Fibroblast of lung (primary cell): ENCODE measurements around the gene HOXC6. TPM values are rescaled to one million over a fixed set of nuclear protein-coding genes. Genes with fewer than 3 reads are reported as not detected.
A peak's percentile ranks its signal among the peaks of the same experiment; 100 is the strongest.

Experiments used
- DNase-seq, 2 donors: peaks; one replicate each; pipeline versions ENCODE4 v3.0.0 to v3.0.0-alpha.2; 2010; ENCODE audit warnings: low read depth in 2 of 2
- H2AFZ ChIP-seq: 2 replicates; pipeline ENCODE4 v1.5.1; 2012; ENCODE audit warnings: low read length, control low read depth, inconsistent platforms
- H3K27ac ChIP-seq: 2 replicates; pipeline ENCODE4 v1.5.1; 2011; ENCODE audit warnings: low read length, control low read depth; ENCODE audit not compliant: insufficient read depth
- H3K27me3 ChIP-seq: 2 replicates; pipeline ENCODE4 v1.5.1; 2011; ENCODE audit warnings: mild to moderate bottlenecking, low read length; ENCODE audit not compliant: control insufficient read depth, insufficient read depth
- H3K36me3 ChIP-seq: 2 replicates; pipeline ENCODE4 v1.5.1; 2011; ENCODE audit warnings: low read length; ENCODE audit not compliant: control insufficient read depth, insufficient read depth
- H3K4me1 ChIP-seq: 2 replicates; pipeline ENCODE4 v1.5.1; 2011; ENCODE audit warnings: low read length; ENCODE audit not compliant: control insufficient read depth, insufficient read depth; ENCODE audit errors: extremely low read depth
- H3K4me2 ChIP-seq: 2 replicates; pipeline ENCODE4 v1.5.1; 2011; ENCODE audit warnings: low read length, control low read depth; ENCODE audit not compliant: insufficient read depth; ENCODE audit errors: extremely low read depth
- H3K4me3 ChIP-seq, 4 experiments: fragments of 200-600 bp in 1 of 4; sonication (generic) in 1 of 4; replicated peaks in 1 of 4; 2 replicates each; pipeline ENCODE4 v1.5.1; 2011 to 2016; ENCODE audit warnings: low read length in 4 of 4, low read depth in 3 of 4, mild to moderate bottlenecking in 3 of 4, control low read depth in 2 of 4, inconsistent platforms in 1 of 4, mixed read lengths in 1 of 4; ENCODE audit not compliant: insufficient read depth in 1 of 4; ENCODE audit errors: control extremely low read depth in 1 of 4
- H3K79me2 ChIP-seq: 2 replicates; pipeline ENCODE4 v1.5.1; 2012; ENCODE audit warnings: mild to moderate bottlenecking, low read length, inconsistent platforms; ENCODE audit not compliant: control insufficient read depth, insufficient read depth
- H3K9ac ChIP-seq: 2 replicates; pipeline ENCODE4 v1.5.1; 2011; ENCODE audit warnings: mild to moderate bottlenecking, low read length, control low read depth; ENCODE audit not compliant: insufficient read depth
- H3K9me3 ChIP-seq: 2 replicates; pipeline ENCODE4 v1.5.1; 2012; ENCODE audit warnings: low read depth, low read length; ENCODE audit not compliant: control insufficient read depth, insufficient read depth
- H4K20me1 ChIP-seq: 2 replicates; pipeline ENCODE4 v1.5.1; 2011; ENCODE audit warnings: low read length; ENCODE audit not compliant: control insufficient read depth, insufficient read depth; ENCODE audit errors: extremely low read depth
- EZH2 ChIP-seq: IDR thresholded peaks from 2 replicates; pipeline ENCODE4 v1.5.1; 2012; ENCODE audit warnings: low read length, control low read depth, mild to moderate bottlenecking; ENCODE audit errors: missing control alignments
- polyA plus RNA-seq, 2 donors: library from polyadenylated mRNA; depleted of rRNA in 1 of 2; stranded (reverse) in 1 of 2; unstranded in 1 of 2; fragments of >200 nt; gene quantifications; 2 replicates each; pipeline ENCODE4 v1.2.1, GENCODE V29; 2011 to 2012; ENCODE audit warnings: missing spikeins in 1 of 2
- total RNA-seq: library from RNA; depleted of rRNA; stranded (reverse); fragments of >200 nt; gene quantifications from 2 replicates; pipeline ENCODE4 v1.2.1, GENCODE V29; 2014
- TF ChIP-seq, protein P1 (sequence below), 2 donors: IDR thresholded peaks in 1 of 2; conservative IDR thresholded peaks in 1 of 2; 1 replicate in 1 of 2; 2 replicates in 1 of 2; pipeline ENCODE4 v1.5.1; 2011 to 2012; ENCODE audit warnings: low read length in 2 of 2, control low read depth in 1 of 2, inconsistent platforms in 1 of 2, low read depth in 1 of 2, mild to moderate bottlenecking in 1 of 2

The HOXC6 gene
- total and polyA plus RNA-seq, 2 donors (not counting 1 experiment from before 2014, with no cell fraction given), result 0.17 to 0.52 TPM

DNA sequence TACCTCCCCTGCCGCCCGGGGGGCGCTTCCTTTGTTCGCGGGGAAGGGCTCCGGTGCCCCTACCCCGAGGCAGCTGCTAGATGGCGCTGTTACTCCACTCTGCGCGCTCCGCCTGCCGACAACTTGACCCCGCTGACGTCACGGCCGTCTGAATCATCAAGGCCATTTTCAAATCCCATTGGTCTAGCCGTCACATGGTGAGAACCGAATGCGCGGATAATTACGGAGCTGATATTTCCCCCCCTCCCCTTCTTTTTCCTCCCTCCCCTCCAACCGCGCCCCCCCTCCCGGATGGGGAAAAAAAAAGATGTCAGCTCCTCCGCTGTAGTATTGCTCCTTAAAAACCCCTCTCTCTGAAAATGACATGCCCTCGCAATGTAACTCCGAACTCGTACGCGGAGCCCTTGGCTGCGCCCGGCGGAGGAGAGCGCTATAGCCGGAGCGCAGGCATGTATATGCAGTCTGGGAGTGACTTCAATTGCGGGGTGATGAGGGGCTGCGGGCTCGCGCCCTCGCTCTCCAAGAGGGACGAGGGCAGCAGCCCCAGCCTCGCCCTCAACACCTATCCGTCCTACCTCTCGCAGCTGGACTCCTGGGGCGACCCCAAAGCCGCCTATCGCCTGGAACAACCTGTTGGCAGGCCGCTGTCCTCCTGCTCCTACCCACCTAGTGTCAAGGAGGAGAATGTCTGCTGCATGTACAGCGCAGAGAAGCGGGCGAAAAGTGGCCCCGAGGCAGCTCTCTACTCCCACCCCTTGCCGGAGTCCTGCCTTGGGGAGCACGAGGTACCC lies 43.1 kb upstream of the HOXC6 start, which contains the start of gene HOXC10:
HOXC10 (plus strand) TSS at position 246 of the 791 bp plus-strand sequence; CDS start at position 360, 114 bp downstream.
- no peak within 1 kb of the TSS for H3K4me2 ChIP-seq
- TF ChIP-seq, protein P1, sequence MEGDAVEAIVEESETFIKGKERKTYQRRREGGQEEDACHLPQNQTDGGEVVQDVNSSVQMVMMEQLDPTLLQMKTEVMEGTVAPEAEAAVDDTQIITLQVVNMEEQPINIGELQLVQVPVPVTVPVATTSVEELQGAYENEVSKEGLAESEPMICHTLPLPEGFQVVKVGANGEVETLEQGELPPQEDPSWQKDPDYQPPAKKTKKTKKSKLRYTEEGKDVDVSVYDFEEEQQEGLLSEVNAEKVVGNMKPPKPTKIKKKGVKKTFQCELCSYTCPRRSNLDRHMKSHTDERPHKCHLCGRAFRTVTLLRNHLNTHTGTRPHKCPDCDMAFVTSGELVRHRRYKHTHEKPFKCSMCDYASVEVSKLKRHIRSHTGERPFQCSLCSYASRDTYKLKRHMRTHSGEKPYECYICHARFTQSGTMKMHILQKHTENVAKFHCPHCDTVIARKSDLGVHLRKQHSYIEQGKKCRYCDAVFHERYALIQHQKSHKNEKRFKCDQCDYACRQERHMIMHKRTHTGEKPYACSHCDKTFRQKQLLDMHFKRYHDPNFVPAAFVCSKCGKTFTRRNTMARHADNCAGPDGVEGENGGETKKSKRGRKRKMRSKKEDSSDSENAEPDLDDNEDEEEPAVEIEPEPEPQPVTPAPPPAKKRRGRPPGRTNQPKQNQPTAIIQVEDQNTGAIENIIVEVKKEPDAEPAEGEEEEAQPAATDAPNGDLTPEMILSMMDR (conservative IDR thresholded peaks at IDR 0.05 in 1 of 2, IDR thresholded peaks at IDR 0.05 in 1 of 2; ENCODE audit: low read depth in 1 of 2, low read length in 2 of 2), result peak; percentile 25 to 54
- TF ChIP-seq EZH2, result peak; percentile 91
- H3K9ac ChIP-seq, result no peak within 1 kb of the TSS
- H3K79me2 ChIP-seq, result no peaks in the 10 kb centered on the region
- H2AFZ ChIP-seq, result no peak within 1 kb of the TSS
- no peaks in the 10 kb centered on the region for H3K36me3 ChIP-seq
- DNase-seq, result peak; percentile 49 to 77
- H4K20me1 ChIP-seq, result no peaks in the 10 kb centered on the region
- H3K4me1 ChIP-seq, result no peaks in the 10 kb centered on the region
- H3K9me3 ChIP-seq, result no peaks in the 10 kb centered on the region
- H3K4me3 ChIP-seq, result peak within 1 kb of the TSS in 1 of 4 experiments; percentile 19
- peaks cover 88% of the 10 kb centered on the region for H3K27me3 ChIP-seq
- no peak within 1 kb of the TSS for H3K27ac ChIP-seq

DNA sequence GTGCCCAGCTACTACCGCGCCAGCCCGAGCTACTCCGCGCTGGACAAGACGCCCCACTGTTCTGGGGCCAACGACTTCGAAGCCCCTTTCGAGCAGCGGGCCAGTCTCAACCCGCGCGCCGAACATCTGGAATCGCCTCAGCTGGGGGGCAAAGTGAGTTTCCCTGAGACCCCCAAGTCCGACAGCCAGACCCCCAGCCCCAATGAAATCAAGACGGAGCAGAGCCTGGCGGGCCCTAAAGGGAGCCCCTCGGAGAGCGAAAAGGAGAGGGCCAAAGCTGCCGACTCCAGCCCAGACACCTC lies 42.6 kb upstream of the HOXC6 start:
- Histone ChIP-seq H3K4me2 (no peak overlapping the region), H3K9ac (no peak overlapping the region)

GRCh38 chr12:53985994-53986685 lies 42.1 kb upstream of the HOXC6 start:
- peaks cover 88% of the 10 kb centered on the region for H3K27me3 ChIP-seq
- no peak for DNase-seq
- H3K79me2 ChIP-seq, result no peaks in the 10 kb centered on the region
- no peak overlapping the region for H3K27ac ChIP-seq
- no peak overlapping the region for H3K4me3 ChIP-seq
- no peaks in the 10 kb centered on the region for H3K9me3 ChIP-seq
- H3K9ac ChIP-seq, result no peak overlapping the region
- H4K20me1 ChIP-seq, result no peaks in the 10 kb centered on the region
- no peak overlapping the region for H2AFZ ChIP-seq
- no peaks in the 10 kb centered on the region for H3K4me1 ChIP-seq
- H3K36me3 ChIP-seq, result no peaks in the 10 kb centered on the region
- no peak overlapping the region for H3K4me2 ChIP-seq
- TF ChIP-seq EZH2, result peak; percentile 85
- TF ChIP-seq, protein P1 (conservative IDR thresholded peaks at IDR 0.05 in 1 of 2, IDR thresholded peaks at IDR 0.05 in 1 of 2; ENCODE audit: low read depth in 1 of 2, low read length in 2 of 2), result no peak

More for the DNA sequence above, 42.6 kb upstream of the HOXC6 start:
- Histone ChIP-seq H2AFZ (no peak overlapping the region), H3K79me2 (no peaks in the 10 kb centered on the region), H3K27ac (no peak overlapping the region), H3K9me3 (no peaks in the 10 kb centered on the region), H3K4me3 (no peak overlapping the region), H4K20me1 (no peaks in the 10 kb centered on the region), H3K4me1 (no peaks in the 10 kb centered on the region), H3K36me3 (no peaks in the 10 kb centered on the region), H3K27me3 (peaks cover 88% of the 10 kb centered on the region)
- TF ChIP-seq, protein P1 (conservative IDR thresholded peaks at IDR 0.05 in 1 of 2, IDR thresholded peaks at IDR 0.05 in 1 of 2; ENCODE audit: low read depth in 1 of 2, low read length in 2 of 2), result no peak
- TF ChIP-seq EZH2, result peak; percentile 40
- DNase-seq, result no peak
